Measurements from ENCODE around the gene PLEKHG1. TPM values are rescaled to one million over a fixed set of nuclear protein-coding genes. Genes with fewer than 3 reads are reported as not detected.

Gene PLEKHG1
- polyA plus RNA-seq, 1 experiment, result 0.39 TPM

- no peaks in the 10 kb centered on the region for H3K27me3 ChIP-seq (ENCODE audit: control insufficient read depth, insufficient read depth, low read length)
- ChIA-PET CTCF (no interaction called here), POLR2A (no interaction called here)
- no peak for TF ChIP-seq CTCF (IDR thresholded peaks at IDR 0.05; ENCODE audit: insufficient read depth, low read depth, low read length)
- DNase-seq (ENCODE audit: low read depth), result no peak
- no peaks in the 10 kb centered on the region for H3K36me3 ChIP-seq (ENCODE audit: control insufficient read depth, insufficient read depth, low read length)
- H3K4me3 ChIP-seq (ENCODE audit: low read depth, low read length), result no peak overlapping the region
These were observed 19.2 kb upstream of the PLEKHG1 start for GRCh38 chr6:150580489-150580888.

- Histone ChIP-seq H3K27me3 (ENCODE audit: control insufficient read depth, insufficient read depth, low read length) (no peaks in the 10 kb centered on the region), H3K36me3 (ENCODE audit: control insufficient read depth, insufficient read depth, low read length) (no peaks in the 10 kb centered on the region), H3K4me3 (ENCODE audit: low read depth, low read length) (no peak overlapping the region)
- ChIA-PET POLR2A (no interaction called here), CTCF (interaction anchor here (1.1 kb wide), 1 partner anchor 116 kb away, joined by 4 read pairs; no protein-coding TSS in a partner anchor)
- no peak for TF ChIP-seq CTCF (IDR thresholded peaks at IDR 0.05; ENCODE audit: insufficient read depth, low read depth, low read length)
- DNase-seq (ENCODE audit: low read depth), result no peak
These were observed 15.6 kb upstream of the PLEKHG1 start for GRCh38 chr6:150584065-150584464.

- H3K4me3 ChIP-seq (ENCODE audit: low read depth, low read length), result no peak overlapping the region
- DNase-seq (ENCODE audit: low read depth), result no peak
- POLR2A ChIA-PET, result no interaction called here
- H3K36me3 ChIP-seq (ENCODE audit: control insufficient read depth, insufficient read depth, low read length), result no peaks in the 10 kb centered on the region
- no peak for TF ChIP-seq CTCF (IDR thresholded peaks at IDR 0.05; ENCODE audit: insufficient read depth, low read depth, low read length)
- CTCF ChIA-PET, result interaction anchor here (1.1 kb wide), 1 partner anchor 116 kb away, joined by 4 read pairs; no protein-coding TSS in a partner anchor
- no peaks in the 10 kb centered on the region for H3K27me3 ChIP-seq (ENCODE audit: control insufficient read depth, insufficient read depth, low read length)
These were observed 15.1 kb upstream of the PLEKHG1 start for GRCh38 chr6:150584596-150584995.

- ChIA-PET CTCF (interaction anchor here (0.9 kb wide), 1 partner anchor 9 kb away, joined by 3 read pairs; no protein-coding TSS in a partner anchor), POLR2A (no interaction called here)
- no peak overlapping the region for H3K4me3 ChIP-seq (ENCODE audit: low read depth, low read length)
- DNase-seq (ENCODE audit: low read depth), result no peak
- no peaks in the 10 kb centered on the region for H3K36me3 ChIP-seq (ENCODE audit: control insufficient read depth, insufficient read depth, low read length)
- H3K27me3 ChIP-seq (ENCODE audit: control insufficient read depth, insufficient read depth, low read length), result no peaks in the 10 kb centered on the region
- TF ChIP-seq CTCF (IDR thresholded peaks at IDR 0.05; ENCODE audit: insufficient read depth, low read depth, low read length), result no peak
These were observed 12.8 kb upstream of the PLEKHG1 start for GRCh38 chr6:150586850-150587359.

GRCh38 chr6:150587637-150588036, 12.0 kb upstream of the PLEKHG1 start:
- CTCF ChIA-PET, result no interaction called here
- Histone ChIP-seq H3K27me3 (ENCODE audit: control insufficient read depth, insufficient read depth, low read length) (no peaks in the 10 kb centered on the region), H3K36me3 (ENCODE audit: control insufficient read depth, insufficient read depth, low read length) (no peaks in the 10 kb centered on the region), H3K4me3 (ENCODE audit: low read depth, low read length) (no peak overlapping the region)
- DNase-seq (ENCODE audit: low read depth), result no peak
- TF ChIP-seq CTCF (IDR thresholded peaks at IDR 0.05; ENCODE audit: insufficient read depth, low read depth, low read length), result no peak
- POLR2A ChIA-PET, result no interaction called here
